ENCODE results near the gene STPG2.

The STPG2 gene

DNA sequence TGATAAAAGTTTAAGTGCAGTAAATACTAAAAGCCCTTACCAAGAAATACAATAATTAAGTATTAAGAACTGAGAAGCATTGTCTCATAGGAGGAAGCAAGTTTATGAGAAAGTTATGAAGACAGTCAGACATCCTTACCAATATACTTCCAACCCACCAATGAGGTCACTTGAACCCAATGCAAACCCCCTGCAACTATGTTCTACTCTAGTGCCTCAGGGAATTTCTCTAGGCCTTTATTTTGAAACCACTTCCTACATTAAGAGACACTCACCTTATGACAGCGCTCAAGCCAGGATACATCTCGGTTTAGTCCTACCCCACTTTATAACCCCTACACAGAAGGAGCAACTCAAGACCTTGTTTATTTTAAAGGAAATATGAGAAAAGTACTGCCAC, 61.3 kb downstream of the STPG2 start:
- Histone ChIP-seq H3K9me3 (ENCODE audit: control insufficient read depth, low read length) (no peaks in the 10 kb centered on the region), H3K36me3 (ENCODE audit: control insufficient read depth, insufficient read depth, low read length) (no peaks in the 10 kb centered on the region), H3K4me3 (ENCODE audit: low read length) (no peak overlapping the region), H3K9ac (ENCODE audit: low read length) (no peak overlapping the region), H3K4me1 (ENCODE audit: control insufficient read depth, insufficient read depth, low read length) (no peaks in the 10 kb centered on the region), H3K27me3 (ENCODE audit: control insufficient read depth, insufficient read depth, low read length) (no peaks in the 10 kb centered on the region)

DNA sequence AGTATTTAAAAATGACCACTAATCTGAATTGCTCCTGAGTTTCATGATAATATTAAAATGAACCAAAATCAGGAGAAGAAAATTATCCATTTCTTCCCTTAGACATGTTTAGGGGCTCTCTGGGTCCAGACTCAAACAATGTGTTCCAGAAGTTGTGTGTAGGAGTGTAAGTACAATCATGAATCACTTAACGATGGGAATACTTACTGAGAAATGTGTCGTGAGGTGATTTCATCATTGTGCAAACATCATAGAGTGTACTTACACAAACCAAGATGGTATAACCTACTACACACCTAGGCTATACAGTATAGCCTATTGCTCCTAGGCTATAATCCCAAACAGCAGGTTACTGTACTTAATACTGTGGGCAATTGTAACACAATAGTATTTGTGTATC, 74.8 kb downstream of the STPG2 start:
- H3K4me3 ChIP-seq (ENCODE audit: low read length): no peak overlapping the region

DNA sequence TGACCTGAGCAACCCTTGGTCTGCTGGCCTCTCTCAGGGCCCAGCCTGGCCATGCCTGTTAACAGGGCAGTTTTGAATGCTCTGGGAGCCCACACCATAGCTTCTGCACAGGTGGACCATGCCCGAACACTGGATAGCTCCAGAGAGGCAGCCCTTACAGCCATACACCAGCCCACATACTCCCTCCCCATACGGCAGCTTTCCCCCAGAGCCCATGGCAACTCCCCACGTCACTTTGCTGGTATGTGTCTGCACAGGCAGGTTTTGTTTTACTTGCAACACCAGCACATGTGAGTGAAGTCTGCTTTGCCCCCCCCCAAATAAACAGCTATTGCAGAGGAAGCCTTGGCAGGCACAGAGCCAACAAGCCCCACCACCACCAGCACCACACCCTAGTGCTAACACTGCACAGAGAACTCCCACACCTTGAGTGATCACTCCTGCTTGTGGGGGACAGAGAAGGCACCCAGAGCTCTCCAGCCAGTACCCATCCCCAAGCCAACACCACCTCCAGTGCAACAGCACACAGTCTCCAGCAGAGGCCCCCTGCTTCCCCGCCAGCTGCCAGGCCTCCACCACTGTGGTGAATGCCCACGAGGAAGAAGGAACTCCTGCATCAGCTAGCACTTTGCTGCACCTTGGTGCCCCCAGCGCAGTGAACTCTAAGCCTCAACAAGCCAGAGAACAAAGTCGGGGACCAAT, 87.3 kb downstream of the STPG2 start:
- Histone ChIP-seq H3K27me3 (ENCODE audit: control insufficient read depth, insufficient read depth, low read length) (no peaks in the 10 kb centered on the region), H3K9me3 (ENCODE audit: control insufficient read depth, low read length) (no peaks in the 10 kb centered on the region), H3K4me3 (ENCODE audit: low read length) (no peak overlapping the region), H3K9ac (ENCODE audit: low read length) (no peak overlapping the region), H3K36me3 (ENCODE audit: control insufficient read depth, insufficient read depth, low read length) (no peaks in the 10 kb centered on the region), H3K4me1 (ENCODE audit: control insufficient read depth, insufficient read depth, low read length) (no peaks in the 10 kb centered on the region)

More for the DNA sequence above, 74.8 kb downstream of the STPG2 start:
- no peaks in the 10 kb centered on the region for H3K9me3 ChIP-seq (ENCODE audit: control insufficient read depth, low read length)
- no peak overlapping the region for H3K9ac ChIP-seq (ENCODE audit: low read length)
- H3K4me1 ChIP-seq (ENCODE audit: control insufficient read depth, insufficient read depth, low read length): no peaks in the 10 kb centered on the region
- H3K27me3 ChIP-seq (ENCODE audit: control insufficient read depth, insufficient read depth, low read length): no peaks in the 10 kb centered on the region
- no peaks in the 10 kb centered on the region for H3K36me3 ChIP-seq (ENCODE audit: control insufficient read depth, insufficient read depth, low read length)

DNA sequence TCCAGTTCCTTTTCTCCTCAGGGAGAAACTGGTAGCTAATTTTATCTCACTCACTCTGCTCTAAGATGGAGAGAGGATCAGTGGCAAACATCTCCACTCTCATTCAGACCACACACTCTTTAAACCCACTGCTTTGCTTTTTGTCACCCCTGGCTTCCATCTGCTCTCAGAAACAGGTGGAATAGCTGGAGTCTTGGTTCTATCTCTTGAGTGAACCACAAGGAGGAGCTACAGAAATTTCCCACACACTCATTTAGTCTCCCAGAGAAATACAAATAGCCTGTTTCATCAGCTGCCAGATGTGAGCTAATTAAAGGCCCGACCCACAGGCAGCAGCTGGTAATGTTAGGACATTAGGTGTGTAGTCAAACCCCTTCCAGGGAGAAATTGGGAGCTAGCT, 96.6 kb downstream of the STPG2 start:
- Histone ChIP-seq H3K9me3 (ENCODE audit: control insufficient read depth, low read length) (no peaks in the 10 kb centered on the region), H3K36me3 (ENCODE audit: control insufficient read depth, insufficient read depth, low read length) (no peaks in the 10 kb centered on the region), H3K27me3 (ENCODE audit: control insufficient read depth, insufficient read depth, low read length) (no peaks in the 10 kb centered on the region), H3K4me1 (ENCODE audit: control insufficient read depth, insufficient read depth, low read length) (no peaks in the 10 kb centered on the region), H3K4me3 (ENCODE audit: low read length) (no peak overlapping the region), H3K9ac (ENCODE audit: low read length) (no peak overlapping the region)

DNA sequence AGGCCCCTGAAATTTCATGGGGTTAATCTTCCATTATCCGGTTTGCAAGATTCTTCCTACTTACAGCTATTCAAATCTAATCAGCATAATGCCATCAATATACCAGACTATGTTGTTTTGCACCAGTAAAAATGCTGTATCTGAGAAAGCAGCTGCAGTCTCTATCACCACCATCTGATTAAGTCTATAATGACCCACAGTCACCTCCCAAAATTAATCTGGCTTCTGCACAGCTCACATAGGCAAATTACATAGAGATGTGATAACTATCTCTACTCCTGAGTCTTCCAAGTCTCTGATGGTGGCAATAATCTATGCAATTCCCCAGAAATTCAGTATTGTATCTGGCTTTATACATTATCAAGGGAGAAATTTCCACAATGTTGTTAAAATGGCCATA, 113.2 kb downstream of the STPG2 start:
- Histone ChIP-seq H3K4me1 (ENCODE audit: control insufficient read depth, insufficient read depth, low read length) (no peaks in the 10 kb centered on the region), H3K9ac (ENCODE audit: low read length) (no peak overlapping the region), H3K27me3 (ENCODE audit: control insufficient read depth, insufficient read depth, low read length) (no peaks in the 10 kb centered on the region), H3K4me3 (ENCODE audit: low read length) (no peak overlapping the region), H3K9me3 (ENCODE audit: control insufficient read depth, low read length) (no peaks in the 10 kb centered on the region), H3K36me3 (ENCODE audit: control insufficient read depth, insufficient read depth, low read length) (no peaks in the 10 kb centered on the region)

DNA sequence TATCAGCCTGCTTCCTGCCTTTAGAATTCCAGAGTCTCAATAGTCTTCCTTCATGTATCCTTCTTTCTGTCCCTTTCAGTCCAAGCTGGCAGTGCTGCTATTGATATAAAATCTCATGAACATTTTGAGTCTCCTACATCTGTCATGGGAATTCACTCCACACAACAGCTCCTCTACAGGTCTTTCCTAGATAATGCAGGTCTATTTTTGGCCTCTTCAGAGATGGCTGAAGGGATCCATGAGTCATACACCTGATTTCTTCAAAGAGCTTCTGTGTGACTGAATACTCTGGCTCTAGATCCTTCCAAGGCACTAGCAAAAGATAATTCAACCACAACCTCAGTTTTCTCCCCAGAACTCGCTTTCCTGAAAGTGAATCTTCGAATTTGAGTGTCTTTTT, 115.4 kb downstream of the STPG2 start:
- Histone ChIP-seq H3K4me3 (ENCODE audit: low read length) (no peak overlapping the region), H3K36me3 (ENCODE audit: control insufficient read depth, insufficient read depth, low read length) (no peaks in the 10 kb centered on the region), H3K4me1 (ENCODE audit: control insufficient read depth, insufficient read depth, low read length) (no peaks in the 10 kb centered on the region), H3K27me3 (ENCODE audit: control insufficient read depth, insufficient read depth, low read length) (no peaks in the 10 kb centered on the region), H3K9ac (ENCODE audit: low read length) (no peak overlapping the region), H3K9me3 (ENCODE audit: control insufficient read depth, low read length) (no peaks in the 10 kb centered on the region)

DNA sequence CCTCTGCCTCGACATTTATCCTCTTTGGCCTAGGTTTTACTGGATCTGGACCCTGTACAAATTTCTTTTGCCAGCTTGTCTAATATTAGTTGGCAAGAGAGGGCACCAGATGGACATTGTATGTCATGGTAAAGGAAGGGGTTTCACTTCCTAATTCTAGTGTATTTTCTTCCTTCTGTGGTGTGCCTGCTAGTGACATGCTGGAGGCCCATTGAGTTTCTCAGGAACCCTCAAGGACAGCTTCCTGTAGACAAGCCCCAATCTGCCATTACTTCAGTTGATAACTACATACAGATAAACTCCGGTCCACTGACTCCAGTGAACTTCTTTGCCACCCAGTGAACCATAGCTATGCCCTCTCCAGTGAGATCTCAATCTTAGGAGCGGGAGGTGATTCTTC, 116.9 kb downstream of the STPG2 start:
- no peaks in the 10 kb centered on the region for H3K36me3 ChIP-seq (ENCODE audit: control insufficient read depth, insufficient read depth, low read length)
- no peak overlapping the region for H3K9ac ChIP-seq (ENCODE audit: low read length)
- no peaks in the 10 kb centered on the region for H3K9me3 ChIP-seq (ENCODE audit: control insufficient read depth, low read length)
- H3K4me1 ChIP-seq (ENCODE audit: control insufficient read depth, insufficient read depth, low read length): no peaks in the 10 kb centered on the region
- H3K27me3 ChIP-seq (ENCODE audit: control insufficient read depth, insufficient read depth, low read length): no peaks in the 10 kb centered on the region
- no peak overlapping the region for H3K4me3 ChIP-seq (ENCODE audit: low read length)

DNA sequence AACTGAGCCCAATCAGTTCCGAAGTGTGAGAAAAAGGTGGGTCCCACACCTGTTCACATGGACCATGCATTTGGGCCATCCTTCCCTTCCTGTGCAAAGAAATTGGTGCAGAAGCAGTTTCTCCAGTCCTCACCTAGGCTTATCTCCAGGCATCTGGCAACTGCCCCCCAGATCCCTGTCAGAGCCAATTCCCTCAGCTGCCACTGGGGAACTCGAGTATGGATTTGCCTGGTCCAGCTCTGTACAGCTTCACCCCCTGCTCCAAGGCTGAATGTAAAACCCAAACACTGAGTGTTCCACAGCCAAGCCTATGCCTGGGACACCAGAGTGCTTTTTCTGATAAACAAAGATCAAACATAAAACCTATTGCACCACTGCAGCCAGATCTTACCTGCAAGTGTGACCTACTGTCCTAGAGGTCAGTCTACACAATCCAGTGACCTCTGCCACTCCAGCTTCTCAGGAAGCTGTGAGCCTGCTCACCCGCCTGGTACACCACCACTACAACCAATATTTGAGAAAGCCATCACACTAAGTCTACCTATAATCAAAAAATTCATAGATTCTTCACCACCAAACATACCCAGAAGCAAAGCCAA, 136.4 kb downstream of the STPG2 start:
- H3K4me1 ChIP-seq (ENCODE audit: control insufficient read depth, insufficient read depth, low read length): no peaks in the 10 kb centered on the region
- no peaks in the 10 kb centered on the region for H3K9me3 ChIP-seq (ENCODE audit: control insufficient read depth, low read length)
- H3K4me3 ChIP-seq (ENCODE audit: low read length): no peak overlapping the region
- no peaks in the 10 kb centered on the region for H3K27me3 ChIP-seq (ENCODE audit: control insufficient read depth, insufficient read depth, low read length)
- no peak overlapping the region for H3K9ac ChIP-seq (ENCODE audit: low read length)
- no peaks in the 10 kb centered on the region for H3K36me3 ChIP-seq (ENCODE audit: control insufficient read depth, insufficient read depth, low read length)

DNA sequence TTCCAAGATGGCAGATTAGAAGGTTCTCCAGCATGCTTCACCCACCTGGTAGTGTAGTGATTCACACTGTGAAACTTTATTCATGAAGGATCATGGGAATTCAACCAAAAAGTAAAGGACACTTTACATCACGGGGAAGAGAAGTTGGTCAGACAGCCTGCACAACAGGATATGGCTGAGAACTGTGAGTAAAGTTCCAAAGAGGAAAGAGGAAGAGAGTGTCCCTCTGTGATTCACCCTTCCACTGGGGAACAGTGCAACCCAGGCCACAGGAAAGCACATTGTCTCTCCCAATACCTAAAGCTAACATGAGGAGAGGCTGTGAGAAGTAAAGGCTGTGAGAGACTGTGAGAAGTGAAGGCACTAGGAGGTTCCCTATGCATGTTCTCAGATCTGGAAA, 137.2 kb downstream of the STPG2 start:
- no peak overlapping the region for H3K9ac ChIP-seq (ENCODE audit: low read length)
- H3K4me1 ChIP-seq (ENCODE audit: control insufficient read depth, insufficient read depth, low read length): no peaks in the 10 kb centered on the region
- H3K4me3 ChIP-seq (ENCODE audit: low read length): no peak overlapping the region
- H3K27me3 ChIP-seq (ENCODE audit: control insufficient read depth, insufficient read depth, low read length): no peaks in the 10 kb centered on the region
- no peaks in the 10 kb centered on the region for H3K36me3 ChIP-seq (ENCODE audit: control insufficient read depth, insufficient read depth, low read length)
- H3K9me3 ChIP-seq (ENCODE audit: control insufficient read depth, low read length): no peaks in the 10 kb centered on the region

DNA sequence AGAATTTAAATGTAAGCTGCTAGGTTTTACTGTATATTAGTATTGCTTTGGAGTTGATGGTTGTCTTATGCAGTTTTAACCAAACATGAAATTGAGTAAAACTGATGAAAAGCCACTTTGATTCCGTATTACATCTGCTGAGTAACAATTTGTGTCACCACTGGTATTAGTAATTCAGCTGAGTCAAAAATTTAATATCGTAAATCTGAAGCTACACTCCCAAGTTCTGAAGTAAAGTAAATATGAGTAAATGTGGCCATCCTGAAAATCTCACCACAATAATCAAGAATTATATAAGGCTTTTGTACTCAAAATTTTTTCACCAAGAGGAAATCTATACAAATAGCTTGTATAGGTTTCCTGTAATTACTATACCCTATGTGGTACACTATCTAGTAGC, 142.3 kb downstream of the STPG2 start:
- Histone ChIP-seq H3K36me3 (ENCODE audit: control insufficient read depth, insufficient read depth, low read length) (no peaks in the 10 kb centered on the region), H3K9me3 (ENCODE audit: control insufficient read depth, low read length) (no peaks in the 10 kb centered on the region), H3K4me1 (ENCODE audit: control insufficient read depth, insufficient read depth, low read length) (no peaks in the 10 kb centered on the region), H3K4me3 (ENCODE audit: low read length) (no peak overlapping the region), H3K27me3 (ENCODE audit: control insufficient read depth, insufficient read depth, low read length) (no peaks in the 10 kb centered on the region), H3K9ac (ENCODE audit: low read length) (no peak overlapping the region)

DNA sequence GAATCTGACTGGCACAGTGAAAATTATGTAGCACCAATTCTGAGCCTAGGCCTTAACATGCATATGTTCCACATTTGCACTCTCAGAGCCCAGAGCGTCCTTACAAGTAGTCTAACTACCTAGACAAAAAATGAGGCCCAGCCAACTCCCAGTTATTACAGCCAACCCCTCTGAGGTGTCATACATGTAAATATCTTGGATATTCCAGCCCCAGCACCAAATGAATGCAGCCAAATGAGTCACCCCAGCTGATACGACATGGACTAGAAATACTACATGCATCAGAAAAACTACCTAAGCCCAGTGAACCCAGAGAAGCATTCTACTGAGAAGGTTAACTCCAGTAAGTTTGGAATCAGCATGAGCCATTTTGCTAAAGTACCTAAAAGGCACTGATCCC, 145.1 kb downstream of the STPG2 start:
- Histone ChIP-seq H3K9me3 (ENCODE audit: control insufficient read depth, low read length) (no peaks in the 10 kb centered on the region), H3K4me1 (ENCODE audit: control insufficient read depth, insufficient read depth, low read length) (no peaks in the 10 kb centered on the region), H3K36me3 (ENCODE audit: control insufficient read depth, insufficient read depth, low read length) (no peaks in the 10 kb centered on the region), H3K9ac (ENCODE audit: low read length) (no peak overlapping the region), H3K4me3 (ENCODE audit: low read length) (no peak overlapping the region), H3K27me3 (ENCODE audit: control insufficient read depth, insufficient read depth, low read length) (no peaks in the 10 kb centered on the region)

DNA sequence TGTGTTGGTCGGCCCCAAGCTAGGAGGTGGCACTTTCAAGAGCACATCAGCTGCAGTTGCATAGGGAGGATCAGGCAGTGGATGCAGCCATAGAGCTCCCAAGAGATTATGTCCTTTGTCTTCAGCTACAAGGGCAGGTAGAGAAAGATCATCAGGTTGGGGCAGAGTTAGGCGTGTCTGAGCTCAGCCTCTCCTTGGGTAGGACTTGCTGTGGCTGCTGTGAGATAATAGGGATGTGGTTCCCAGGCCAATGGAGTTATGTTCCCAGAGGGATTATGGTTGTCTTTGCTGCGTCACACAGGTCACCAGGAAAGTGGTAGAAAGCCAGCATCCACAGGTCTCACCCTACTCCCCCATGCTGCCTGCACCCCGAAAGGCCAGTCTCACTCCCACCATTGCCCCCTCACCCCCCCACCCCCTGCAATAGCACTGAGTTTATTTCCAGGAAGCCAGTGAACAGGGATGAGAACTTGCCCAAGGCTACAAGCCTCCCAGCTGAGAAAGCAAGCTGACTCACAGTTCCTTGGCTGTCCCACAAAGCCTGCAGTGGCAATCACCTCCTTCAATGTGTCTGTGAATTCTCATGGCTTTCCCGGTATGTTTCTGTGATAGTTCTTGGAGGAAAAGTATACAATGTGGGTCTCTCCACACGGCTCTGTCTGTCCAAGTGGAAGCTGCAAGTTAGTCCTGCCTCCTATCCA, 148.4 kb downstream of the STPG2 start:
- Histone ChIP-seq H3K9ac (ENCODE audit: low read length) (no peak overlapping the region), H3K36me3 (ENCODE audit: control insufficient read depth, insufficient read depth, low read length) (no peaks in the 10 kb centered on the region), H3K9me3 (ENCODE audit: control insufficient read depth, low read length) (no peaks in the 10 kb centered on the region), H3K4me3 (ENCODE audit: low read length) (no peak overlapping the region), H3K4me1 (ENCODE audit: control insufficient read depth, insufficient read depth, low read length) (no peaks in the 10 kb centered on the region), H3K27me3 (ENCODE audit: control insufficient read depth, insufficient read depth, low read length) (no peaks in the 10 kb centered on the region)
